Glutamatergic neuron (in vitro differentiated cells): ENCODE measurements around the gene KRTAP10-4. TPM values are rescaled to one million over a fixed set of nuclear protein-coding genes. Genes with fewer than 3 reads are reported as not detected.

ENCODE experiments used
- DNase-seq: peaks from one replicate; pipeline ENCODE4 v3.0.0; 2022
- H3K27ac Mint-ChIP-seq: one replicate; pipeline ENCODE4 v1.8.0; 2020; ENCODE audit warnings: mild to moderate bottlenecking, mixed read lengths, inconsistent platforms; ENCODE audit not compliant: unreplicated experiment
- H3K27me3 Mint-ChIP-seq: one replicate; pipeline ENCODE4 v1.8.0; 2020; ENCODE audit warnings: mild to moderate bottlenecking, moderate library complexity, mixed read lengths, inconsistent platforms; ENCODE audit not compliant: unreplicated experiment
- H3K36me3 Mint-ChIP-seq: one replicate; pipeline ENCODE4 v1.8.0; 2020; ENCODE audit warnings: mild to moderate bottlenecking, mixed read lengths, inconsistent platforms; ENCODE audit not compliant: unreplicated experiment
- H3K4me1 Mint-ChIP-seq: one replicate; pipeline ENCODE4 v1.8.0; 2020; ENCODE audit warnings: mild to moderate bottlenecking, low read depth, mixed read lengths, inconsistent platforms; ENCODE audit not compliant: unreplicated experiment
- H3K4me3 Mint-ChIP-seq: one replicate; pipeline ENCODE4 v1.8.0; 2020; ENCODE audit warnings: mild to moderate bottlenecking, mixed read lengths, inconsistent platforms; ENCODE audit not compliant: unreplicated experiment
- H3K9me3 Mint-ChIP-seq: one replicate; pipeline ENCODE4 v1.8.0; 2020; ENCODE audit warnings: mild to moderate bottlenecking, moderate library complexity, mixed read lengths, inconsistent platforms; ENCODE audit not compliant: unreplicated experiment
- total RNA-seq: library from RNA; stranded (reverse); fragmentation: NEBNext Ultra II Directional; extraction: Animal tissue kit (Norgen Biotek cat#: 25700); gene quantifications from one replicate; pipeline ENCODE4 v1.2.1, GENCODE V29; 2021; ENCODE audit not compliant: unreplicated experiment
- TF ChIP-seq, protein P1 (sequence below): fragments of 200-600 bp; sonication (generic); IDR thresholded peaks from one replicate; pipeline ENCODE4 v1.5.0; 2021; ENCODE audit not compliant: partially characterized antibody, unreplicated experiment

Gene KRTAP10-4
- total RNA-seq, 1 donor from 2014 or later: not detected

- TF ChIP-seq, protein P1, sequence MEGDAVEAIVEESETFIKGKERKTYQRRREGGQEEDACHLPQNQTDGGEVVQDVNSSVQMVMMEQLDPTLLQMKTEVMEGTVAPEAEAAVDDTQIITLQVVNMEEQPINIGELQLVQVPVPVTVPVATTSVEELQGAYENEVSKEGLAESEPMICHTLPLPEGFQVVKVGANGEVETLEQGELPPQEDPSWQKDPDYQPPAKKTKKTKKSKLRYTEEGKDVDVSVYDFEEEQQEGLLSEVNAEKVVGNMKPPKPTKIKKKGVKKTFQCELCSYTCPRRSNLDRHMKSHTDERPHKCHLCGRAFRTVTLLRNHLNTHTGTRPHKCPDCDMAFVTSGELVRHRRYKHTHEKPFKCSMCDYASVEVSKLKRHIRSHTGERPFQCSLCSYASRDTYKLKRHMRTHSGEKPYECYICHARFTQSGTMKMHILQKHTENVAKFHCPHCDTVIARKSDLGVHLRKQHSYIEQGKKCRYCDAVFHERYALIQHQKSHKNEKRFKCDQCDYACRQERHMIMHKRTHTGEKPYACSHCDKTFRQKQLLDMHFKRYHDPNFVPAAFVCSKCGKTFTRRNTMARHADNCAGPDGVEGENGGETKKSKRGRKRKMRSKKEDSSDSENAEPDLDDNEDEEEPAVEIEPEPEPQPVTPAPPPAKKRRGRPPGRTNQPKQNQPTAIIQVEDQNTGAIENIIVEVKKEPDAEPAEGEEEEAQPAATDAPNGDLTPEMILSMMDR: no peak
- no peaks in the 10 kb centered on the region for H3K4me1 Mint-ChIP-seq
- H3K27ac Mint-ChIP-seq: no peak overlapping the region
- H3K36me3 Mint-ChIP-seq: peaks cover 5% of the 10 kb centered on the region
- no peak overlapping the region for H3K4me3 Mint-ChIP-seq
- H3K27me3 Mint-ChIP-seq: no peaks in the 10 kb centered on the region
- DNase-seq: no peak
- peaks cover 9% of the 10 kb centered on the region for H3K9me3 Mint-ChIP-seq
Measured at GRCh38 chr21:44537930-44538911, 35.3 kb upstream of the KRTAP10-4 start.

DNA sequence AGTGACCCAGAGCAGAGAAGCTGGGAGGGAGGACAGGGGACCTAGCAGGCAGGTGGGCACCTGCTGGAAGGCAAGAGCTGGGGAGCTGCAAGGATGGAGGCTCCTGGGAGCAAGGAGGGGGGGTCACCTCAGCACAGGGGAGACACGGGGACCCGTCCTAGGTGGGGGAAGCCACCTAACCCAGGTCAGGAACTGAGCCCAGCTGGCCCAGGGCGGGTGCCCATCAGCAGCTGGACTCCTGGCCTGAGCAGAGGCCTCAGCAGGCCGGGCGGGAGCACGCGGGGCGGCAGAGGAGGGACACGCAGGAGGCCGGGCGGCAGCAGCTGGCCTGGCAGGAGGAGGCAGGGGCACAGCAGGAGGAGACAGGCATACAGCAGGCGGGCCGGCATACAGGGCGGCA lies 34.5 kb upstream of the KRTAP10-4 start:
- no peak overlapping the region for H3K27ac Mint-ChIP-seq

DNA sequence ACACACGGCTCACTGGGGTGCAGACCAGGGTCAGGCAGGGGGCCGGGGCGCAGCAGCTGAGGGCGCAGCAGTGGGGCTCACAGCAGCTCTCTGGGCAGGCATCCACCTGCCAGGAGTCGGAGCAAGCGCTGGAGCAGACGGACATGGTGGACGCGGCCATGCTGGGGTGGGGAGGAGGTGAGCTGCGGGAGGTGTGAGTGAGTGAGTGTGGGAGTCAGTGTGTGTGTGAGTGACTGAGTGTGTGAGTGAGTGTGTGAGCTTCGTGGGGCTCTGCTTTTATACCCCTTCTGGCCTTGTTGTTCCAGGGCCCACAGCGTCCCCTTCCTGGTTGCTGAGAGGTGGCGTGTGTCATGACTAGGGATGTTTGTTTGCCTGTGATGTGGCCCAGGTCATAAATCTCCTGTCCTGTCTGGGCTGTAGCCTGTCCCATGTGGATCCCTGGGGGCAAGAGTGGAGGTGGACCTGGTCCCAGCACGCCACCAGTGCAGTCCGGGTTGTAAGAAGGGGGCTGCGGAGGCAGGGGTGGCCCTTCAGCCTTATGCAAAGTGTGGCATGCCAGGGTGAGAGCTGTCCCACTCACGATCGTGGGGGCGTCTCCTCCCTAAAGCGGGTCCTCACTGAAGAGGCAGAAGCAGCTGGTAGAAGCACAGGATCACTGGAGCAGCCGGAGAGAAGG lies 33.4 kb upstream of the KRTAP10-4 start, which contains the start of gene KRTAP10-1:
Gene KRTAP10-1 (minus strand): TSS at position 205 of the 676 bp plus-strand sequence. CDS start 45 bp downstream, at position 160.
- H3K4me1 Mint-ChIP-seq: no peaks in the 10 kb centered on the region
- DNase-seq: no peak
- H3K36me3 Mint-ChIP-seq: peaks cover 5% of the 10 kb centered on the region
- peaks cover 8% of the 10 kb centered on the region for H3K9me3 Mint-ChIP-seq
- no peak within 1 kb of the TSS for H3K27ac Mint-ChIP-seq
- H3K27me3 Mint-ChIP-seq: no peaks in the 10 kb centered on the region
- H3K4me3 Mint-ChIP-seq: no peak within 1 kb of the TSS
- TF ChIP-seq, protein P1: no peak

More for the DNA sequence above, 34.5 kb upstream of the KRTAP10-4 start:
- TF ChIP-seq, protein P1: no peak
- peaks cover 9% of the 10 kb centered on the region for H3K9me3 Mint-ChIP-seq
- H3K27me3 Mint-ChIP-seq: no peaks in the 10 kb centered on the region
- H3K4me3 Mint-ChIP-seq: no peak overlapping the region
- DNase-seq: no peak
- no peaks in the 10 kb centered on the region for H3K4me1 Mint-ChIP-seq
- H3K36me3 Mint-ChIP-seq: peaks cover 5% of the 10 kb centered on the region

DNA sequence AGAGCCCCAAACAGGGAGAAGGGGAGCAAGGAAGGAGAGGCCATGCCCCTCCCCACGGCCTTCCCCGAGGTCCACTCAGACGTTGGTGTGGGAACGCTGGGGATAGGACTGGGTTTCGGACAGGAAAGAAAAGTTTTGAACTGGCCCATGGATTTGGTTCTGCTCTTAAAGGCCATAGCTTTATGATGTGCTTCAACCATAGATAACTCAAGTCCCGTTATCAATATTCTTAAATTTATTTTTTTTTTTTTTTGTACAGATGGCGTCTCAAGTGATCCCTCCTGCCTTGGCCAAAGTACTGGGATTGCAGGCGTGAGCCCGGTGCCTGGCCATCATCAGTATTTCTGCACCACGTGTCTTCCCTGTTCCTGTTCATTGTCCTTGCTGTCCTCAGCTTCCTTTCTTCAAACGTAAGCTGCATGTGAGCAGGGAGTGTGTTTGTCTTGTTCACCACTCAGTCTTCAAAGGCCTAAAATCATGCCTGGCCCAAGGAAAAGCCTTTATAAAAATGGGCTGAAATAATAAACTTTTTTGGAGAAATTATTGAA lies 32.7 kb upstream of the KRTAP10-4 start:
- peaks cover 6% of the 10 kb centered on the region for H3K9me3 Mint-ChIP-seq

More for the DNA sequence above, 32.7 kb upstream of the KRTAP10-4 start:
- H3K4me3 Mint-ChIP-seq: no peak overlapping the region
- no peaks in the 10 kb centered on the region for H3K27me3 Mint-ChIP-seq
- no peaks in the 10 kb centered on the region for H3K4me1 Mint-ChIP-seq
- no peak for DNase-seq
- no peak overlapping the region for H3K27ac Mint-ChIP-seq
- TF ChIP-seq, protein P1: no peak
- peaks cover 5% of the 10 kb centered on the region for H3K36me3 Mint-ChIP-seq
